GM21528 (cell line): Measurements from ENCODE around the gene TPRN.
A peak's percentile ranks its signal among the peaks of the same experiment; 100 is the strongest.

Experiments
- ATAC-seq: cut with Tn5 transposase; IDR thresholded peaks from one replicate; pipeline ENCODE4 v1.9.1; 2021; ENCODE audit warnings: mild to moderate bottlenecking, moderate library complexity; ENCODE audit not compliant: unreplicated experiment, low FRiP score

The TPRN gene

GRCh38 chr9:137191245-137191644 is 9.3 kb downstream of the TPRN start:
- no peak for ATAC-seq

GRCh38 chr9:137190315-137190856 is 10.2 kb downstream of the TPRN start:
- no peak for ATAC-seq

- no peak for ATAC-seq
Measured at GRCh38 chr9:137189297-137190295, 10.9 kb downstream of the TPRN start.

- ATAC-seq = peak; percentile 71
Measured at GRCh38 chr9:137188490-137189296, 11.8 kb downstream of the TPRN start, which contains the start of the genes ANAPC2 and SSNA1. Gene ANAPC2 (minus strand): TSS chr9:137188560. CDS start chr9:137188532, 28 bp downstream. Gene SSNA1 (plus strand): TSS chr9:137188676. CDS start chr9:137188727, 51 bp downstream.

GRCh38 chr9:137188086-137188489 is 12.5 kb downstream of the TPRN start:
- ATAC-seq = no peak

- ATAC-seq = no peak
Measured at GRCh38 chr9:137187386-137187785, 13.2 kb downstream of the TPRN start.

GRCh38 chr9:137186385-137186784 is 14.2 kb downstream of the TPRN start:
- no peak for ATAC-seq

- no peak for ATAC-seq
Measured at GRCh38 chr9:137185921-137186320, 14.6 kb downstream of the TPRN start.

GRCh38 chr9:137184881-137185660 is 15.5 kb downstream of the TPRN start:
- no peak for ATAC-seq

GRCh38 chr9:137183980-137184595 is 16.5 kb downstream of the TPRN start:
- no peak for ATAC-seq

GRCh38 chr9:137182836-137183235 is 17.7 kb downstream of the TPRN start:
- no peak for ATAC-seq

GRCh38 chr9:137181680-137182079 is 18.9 kb downstream of the TPRN start:
- ATAC-seq = no peak

- ATAC-seq = no peak
Measured at GRCh38 chr9:137180491-137180890, 20.1 kb downstream of the TPRN start.

- no peak for ATAC-seq
Measured at GRCh38 chr9:137179761-137180160, 20.8 kb downstream of the TPRN start.

- ATAC-seq = no peak
Measured at GRCh38 chr9:137178939-137179630, 21.5 kb downstream of the TPRN start.

GRCh38 chr9:137178201-137178938 is 22.2 kb downstream of the TPRN start:
- ATAC-seq = no peak

GRCh38 chr9:137176302-137177182 is 24.0 kb downstream of the TPRN start:
- ATAC-seq = no peak
